HepG2 (cell line): Measurements from ENCODE around the gene PCGF2. TPM values are rescaled to one million over a fixed set of nuclear protein-coding genes. Genes with fewer than 3 reads are reported as not detected.
A peak's percentile ranks its signal among the peaks of the same experiment; 100 is the strongest.

Source experiments
- ATAC-seq: fragments of 200-7000 bp; cut with Tn5 transposase; 3 replicates; pipeline ENCODE4 v1.9.1; 2020; ENCODE audit warnings: mild to moderate bottlenecking, moderate library complexity
- BruUV-seq: library from RNA; stranded (reverse); fragments of 400-500 nt; replicated peaks from 2 replicates; lab custom pipeline; 2021; lab: Mats Ljungman, UMichigan
- CTCF ChIA-PET: fragments of 300-600 bp; formaldehyde crosslinking; extraction: SDS; loops from one replicate; lab custom pipeline; 2021; ENCODE audit warnings: low total read pairs, inconsistent platforms, low intra/inter-chr PET ratio; lab: Yijun Ruan, JAX
- POLR2A ChIA-PET: fragments of 350-600 bp; sonication (Branson Sonifier 250); formaldehyde crosslinking; loops from one replicate; lab custom pipeline; 2020; ENCODE audit warnings: antibody characterized with exemption, inconsistent platforms; lab: Yijun Ruan, JAX
- DNase-seq: peaks from one replicate; pipeline ENCODE4 v3.0.0-alpha.2; 2015; ENCODE audit warnings: low spot score
- FAIRE-seq: peaks from 3 replicates; lab custom pipeline; 2011; peaks lifted over from hg19 to GRCh38; lab: Jason Lieb, UNC
- H2AFZ ChIP-seq: one replicate; pipeline ENCODE4 v1.6.1; 2011; ENCODE audit warnings: low read length, inconsistent platforms
- H3K27ac ChIP-seq: fragments of 300-600 bp; 3 replicates; pipeline ENCODE4 v1.8.0; 2011; ENCODE audit warnings: mixed run types, mild to moderate bottlenecking, mixed read lengths, low read length, inconsistent platforms; ENCODE audit not compliant: insufficient read depth; ENCODE audit errors: extremely low read length
- H3K27me3 ChIP-seq, 2 experiments: fragments of 200-600 bp in 1 of 2; 2 replicates in 1 of 2; 3 replicates in 1 of 2; pipeline versions ENCODE4 v1.6.0 to v1.8.0; 2011; ENCODE audit warnings: low read length in 2 of 2, mild to moderate bottlenecking in 2 of 2, moderate library complexity in 2 of 2, inconsistent platforms in 1 of 2; ENCODE audit not compliant: insufficient read depth in 2 of 2, control insufficient read depth in 1 of 2
- H3K36me3 ChIP-seq, 2 experiments: fragments of 200-600 bp in 1 of 2; replicated peaks in 1 of 2; 2 replicates in 1 of 2; 3 replicates in 1 of 2; pipeline versions ENCODE4 v1.5.1 to v1.8.0; 2011; ENCODE audit warnings: low read length in 2 of 2, inconsistent platforms in 1 of 2; ENCODE audit not compliant: insufficient read depth in 2 of 2, control insufficient read depth in 1 of 2
- H3K4me1 ChIP-seq: 2 replicates; pipeline ENCODE4 v1.5.1; 2012; ENCODE audit warnings: low read length, inconsistent platforms; ENCODE audit not compliant: insufficient read depth
- H3K4me2 ChIP-seq: 2 replicates; pipeline ENCODE4 v1.6.0; 2011; ENCODE audit warnings: low read depth, low read length, inconsistent platforms
- H3K4me3 ChIP-seq, 3 experiments: fragments of 200-600 bp in 1 of 3; sonication (generic), shearing (Covaris generic) in 1 of 3; replicated peaks in 1 of 3; 2 replicates each; pipeline ENCODE4 v1.5.1; 2011 to 2016; ENCODE audit warnings: low read length in 3 of 3, inconsistent platforms in 2 of 3, low read depth in 2 of 3, mild to moderate bottlenecking in 2 of 3, control low read depth in 1 of 3, mixed read lengths in 1 of 3; ENCODE audit not compliant: insufficient read depth in 1 of 3
- H3K79me2 ChIP-seq: one replicate; pipeline ENCODE4 v1.6.1; 2011; ENCODE audit warnings: low read length, inconsistent platforms; ENCODE audit not compliant: insufficient read depth
- H3K9ac ChIP-seq: 2 replicates; pipeline ENCODE4 v1.6.0; 2011; ENCODE audit warnings: mild to moderate bottlenecking, low read depth, low read length, inconsistent platforms; ENCODE audit not compliant: insufficient read depth
- H3K9me3 ChIP-seq: 2 replicates; pipeline ENCODE4 v1.5.1; 2012; ENCODE audit warnings: mild to moderate bottlenecking, low read length
- H4K20me1 ChIP-seq: 2 replicates; pipeline ENCODE4 v1.6.0; 2011; ENCODE audit warnings: inconsistent platforms, mild to moderate bottlenecking, low read length, moderate library complexity; ENCODE audit not compliant: insufficient read depth
- ATF5 ChIP-seq: sonication (generic); formaldehyde crosslinking; IDR thresholded peaks from 2 replicates; pipeline ENCODE4 v1.4.0; 2020; ENCODE audit warnings: mild to moderate bottlenecking, low read depth, missing genetic modification reagents
- BCL3 ChIP-seq: sonication (generic); formaldehyde crosslinking; IDR thresholded peaks from 2 replicates; pipeline ENCODE4 v1.5.1; 2020; ENCODE audit warnings: mild to moderate bottlenecking, missing genetic modification reagents, moderate library complexity
- EZH2 ChIP-seq: conservative IDR thresholded peaks from 2 replicates; pipeline ENCODE4 v1.6.1; 2012; ENCODE audit warnings: mild to moderate bottlenecking, low read depth, low read length, moderate library complexity
- GPBP1L1 ChIP-seq: sonication (generic); formaldehyde crosslinking; IDR thresholded peaks from 2 replicates; pipeline ENCODE4 v1.5.0; 2020; ENCODE audit warnings: mild to moderate bottlenecking, missing genetic modification reagents
- MATR3 ChIP-seq: sonication (generic); formaldehyde crosslinking; IDR thresholded peaks from 2 replicates; pipeline ENCODE4 v1.4.0; 2020; ENCODE audit warnings: missing genetic modification reagents
- MXD4 ChIP-seq: IDR thresholded peaks from 2 replicates; pipeline ENCODE4 v1.6.1; 2016; ENCODE audit warnings: mild to moderate bottlenecking, missing biosample characterization, missing genetic modification reagents
- NBN ChIP-seq: fragments of 450-650 bp; conservative IDR thresholded peaks from 2 replicates; pipeline ENCODE4 v1.6.1; 2017
- PAX8 ChIP-seq: sonication (generic); formaldehyde crosslinking; IDR thresholded peaks from 2 replicates; pipeline ENCODE4 v1.8.0; 2022; ENCODE audit warnings: mild to moderate bottlenecking, missing genetic modification reagents, borderline replicate concordance
- PLSCR1 ChIP-seq: sonication (generic); formaldehyde crosslinking; IDR thresholded peaks from 2 replicates; pipeline ENCODE4 v1.5.0; 2020; ENCODE audit warnings: missing genetic modification reagents, mild to moderate bottlenecking, borderline replicate concordance
- POLR2G ChIP-seq: fragments of 200-400 bp; formaldehyde crosslinking; IDR thresholded peaks from 2 replicates; pipeline ENCODE4 v1.6.1; 2018; ENCODE audit warnings: mild to moderate bottlenecking, low read depth, low read length, moderate library complexity
- TBP ChIP-seq: sonication (generic); formaldehyde crosslinking; IDR thresholded peaks from 2 replicates; pipeline ENCODE4 v1.5.0; 2020; ENCODE audit warnings: missing genetic modification reagents
- ZNF225 ChIP-seq: sonication (generic); formaldehyde crosslinking; IDR thresholded peaks from 2 replicates; pipeline ENCODE4 v1.4.0; 2020; ENCODE audit warnings: mild to moderate bottlenecking, missing genetic modification reagents
- ZNF256 ChIP-seq: sonication (generic); formaldehyde crosslinking; conservative IDR thresholded peaks from 2 replicates; pipeline ENCODE4 v1.4.0; 2020; ENCODE audit warnings: missing genetic modification reagents
- ZNF576 ChIP-seq: sonication (generic); formaldehyde crosslinking; IDR thresholded peaks from 2 replicates; pipeline ENCODE4 v1.4.0; 2020; ENCODE audit warnings: mild to moderate bottlenecking, missing genetic modification reagents
- ZNF652 ChIP-seq: IDR thresholded peaks from 2 replicates; pipeline ENCODE4 v1.6.1; 2016; ENCODE audit warnings: low read depth, borderline replicate concordance
- ZNF740 ChIP-seq: sonication (generic); formaldehyde crosslinking; IDR thresholded peaks from 2 replicates; pipeline ENCODE4 v1.4.0; 2020; ENCODE audit warnings: missing genetic modification reagents
- ZNF749 ChIP-seq: sonication (generic); formaldehyde crosslinking; IDR thresholded peaks from 2 replicates; pipeline ENCODE4 v1.8.0; 2022; ENCODE audit warnings: mild to moderate bottlenecking, missing genetic modification reagents, moderate library complexity, borderline replicate concordance
- ZNF781 ChIP-seq: sonication (generic); formaldehyde crosslinking; IDR thresholded peaks from 2 replicates; pipeline ENCODE4 v1.5.1; 2020; ENCODE audit warnings: borderline replicate concordance, mild to moderate bottlenecking, missing genetic modification reagents; ENCODE audit errors: not compliant biosample characterization
- ZNF792 ChIP-seq: IDR thresholded peaks from 2 replicates; pipeline ENCODE4 v1.6.1; 2016
- WGBS: methylation state at CpG from one replicate; pipeline ENCODE4 v1.1.6; 2017; ENCODE audit warnings: low lambda C conversion rate; 5-methylcytosine and 5-hydroxymethylcytosine counted together
- in situ Hi-C: cut with HindIII; loops from 2 replicates; pipeline ENCODE4 v1.10.0; 2017; ENCODE audit warnings: low pct_unique_long_range_greater_than_20kb; ENCODE audit not compliant: extremely low pct_ligation_motif_present
- intact Hi-C: fragments of 100-400 bp; cut with micrococcal nuclease; formaldehyde crosslinking; loops from one replicate; pipeline ENCODE4 v1.10.0; 2022; ENCODE audit not compliant: unreplicated experiment
- polyA plus RNA-seq, 8 experiments: library from polyadenylated mRNA; depleted of rRNA in 3 of 8; stranded (reverse) in 7 of 8; unstranded in 1 of 8; fragments of >200 nt; fragmentation: Illumina TruSeq in 4 of 8; extraction: Trizol in 4 of 8; gene quantifications; 2 replicates each; pipeline versions ENCODE4 v1.2.1 to v1.2.3, GENCODE V29; 2011 to 2016; ENCODE audit warnings: low read depth in 4 of 8, missing spikeins in 1 of 8, mixed read lengths in 1 of 8; ENCODE audit not compliant: insufficient read depth in 1 of 8
- total RNA-seq, 5 experiments: library from RNA; depleted of rRNA; stranded (reverse); fragments of >200 nt; fragmentation: Illumina TruSeq; extraction: Trizol; gene quantifications; 2 replicates each; pipeline ENCODE4 v1.2.3, GENCODE V29; 2016; ENCODE audit warnings: low read depth in 1 of 5
- TF ChIP-seq, protein P1 (sequence below): sonication (generic); formaldehyde crosslinking; IDR thresholded peaks from 2 replicates; pipeline ENCODE4 v1.4.0; 2020; ENCODE audit warnings: missing genetic modification reagents; ENCODE audit errors: not compliant biosample characterization

Gene PCGF2
- total and polyA plus RNA-seq, 2 of the 13 experiments (the other 11 are each of a cell fraction or from before 2014, with no cell fraction given) = 11.6 to 29.4 TPM

DNA sequence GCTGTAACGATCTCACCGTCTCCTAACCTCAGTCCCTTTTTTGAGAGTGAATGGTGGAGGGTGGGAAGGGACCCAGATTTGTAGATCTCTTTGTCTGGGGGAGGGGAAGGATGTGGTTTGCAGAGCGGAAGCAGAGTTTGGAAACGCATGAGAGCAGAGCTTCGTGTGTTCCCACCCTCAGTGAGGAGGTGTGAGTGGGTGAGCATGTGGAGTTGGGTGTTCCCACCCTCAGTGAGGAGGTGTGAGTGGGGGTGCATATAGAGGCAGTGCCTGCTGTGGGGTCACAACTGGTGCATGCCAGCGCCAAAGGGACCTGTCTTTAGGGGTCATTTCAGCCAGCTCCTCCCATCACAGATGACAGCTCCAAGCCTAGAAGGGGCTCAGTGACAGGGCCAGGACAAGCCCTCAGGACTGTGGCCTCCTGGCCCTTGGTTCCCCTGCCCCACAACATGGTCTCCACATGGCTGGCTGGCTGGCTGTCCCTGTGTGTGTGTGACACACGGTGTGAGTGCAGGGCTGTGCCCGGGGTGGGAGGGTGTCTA is 19.8 kb downstream of the PCGF2 start:
- H3K27ac ChIP-seq = no peak overlapping the region
- peaks cover 7% of the 10 kb centered on the region; the same call in 1 of the 2 replicates for H4K20me1 ChIP-seq
- intact Hi-C loops (no loop called here), in situ Hi-C loops (no loop called here)
- H3K9me3 ChIP-seq = no peaks in the 10 kb centered on the region
- H2AFZ ChIP-seq = no peak overlapping the region
- BruUV-seq = no TSS peak
- ChIA-PET CTCF (no interaction called here), POLR2A (interaction anchor here (0.8 to 3.0 kb wide), 12 partner anchors 9 to 51 kb away, joined by 3 to 29 read pairs (median 6); partner anchors contain the start of genes MLLT6 and PSMB3)
- no peaks in the 10 kb centered on the region for H3K27me3 ChIP-seq
- peaks cover 26% of the 10 kb centered on the region for H3K79me2 ChIP-seq
- DNase-seq = no peak
- whole genome bisulfite sequencing = 94% methylated on average over 6 of the region's 8 CpGs
- peaks cover 17 to 29% of the 10 kb centered on the region in 2 experiments for H3K36me3 ChIP-seq
- ATAC-seq = no peak
- no peak overlapping the region for H3K9ac ChIP-seq
- H3K4me3 ChIP-seq = no peak overlapping the region
- peaks cover 39% of the 10 kb centered on the region for H3K4me1 ChIP-seq
- no peak overlapping the region for H3K4me2 ChIP-seq
- FAIRE-seq = no peak
- no peak for TF ChIP-seq PLSCR1 (CRISPR knock-in tag)
- TF ChIP-seq ZNF740 = peak; percentile 65; the same call in 1 of the 2 replicates
- TF ChIP-seq ZNF652 (CRISPR knock-in tag) = no peak
- TF ChIP-seq BCL3 = no peak
- no peak for TF ChIP-seq TBP
- TF ChIP-seq PAX8 (CRISPR knock-in tag) = no peak
- TF ChIP-seq, protein P1, sequence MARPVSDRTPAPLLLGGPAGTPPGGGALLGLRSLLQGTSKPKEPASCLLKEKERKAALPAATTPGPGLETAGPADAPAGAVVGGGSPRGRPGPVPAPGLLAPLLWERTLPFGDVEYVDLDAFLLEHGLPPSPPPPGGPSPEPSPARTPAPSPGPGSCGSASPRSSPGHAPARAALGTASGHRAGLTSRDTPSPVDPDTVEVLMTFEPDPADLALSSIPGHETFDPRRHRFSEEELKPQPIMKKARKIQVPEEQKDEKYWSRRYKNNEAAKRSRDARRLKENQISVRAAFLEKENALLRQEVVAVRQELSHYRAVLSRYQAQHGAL = no peak
- no peak for TF ChIP-seq EZH2
- TF ChIP-seq ZNF576 = no peak
- no peak for TF ChIP-seq MATR3 (CRISPR knock-in tag)
- TF ChIP-seq ZNF749 (CRISPR knock-in tag) = 0 out of 2 replicates have a peak, but pooled peaks have one; percentile 29
- TF ChIP-seq ZNF792 = no peak
- 0 out of 2 replicates have a peak, but pooled peaks have one; percentile 46 for TF ChIP-seq POLR2G
- no peak for TF ChIP-seq ZNF225
- no peak for TF ChIP-seq NBN
- TF ChIP-seq ZNF256 (CRISPR knock-in tag) = no peak
- TF ChIP-seq MXD4 = no peak
- TF ChIP-seq ATF5 (CRISPR knock-in tag) = no peak
- no peak for TF ChIP-seq GPBP1L1 (CRISPR knock-in tag)
- TF ChIP-seq ZNF781 (CRISPR knock-in tag) = no peak
